ENCODE measurements around the gene NCAM2.

Gene NCAM2

GRCh38 chr21:21406921-21407320, 408.7 kb downstream of the NCAM2 start:
- Histone ChIP-seq H3K27ac (ENCODE audit: low read length) (no peak overlapping the region), H3K27me3 (ENCODE audit: control insufficient read depth, insufficient read depth, low read length) (no peaks in the 10 kb centered on the region), H3K4me3 (ENCODE audit: low read length) (no peak overlapping the region), H3K9me3 (ENCODE audit: control insufficient read depth, low read depth, low read length) (peaks cover 9% of the 10 kb centered on the region), H3K36me3 (ENCODE audit: control insufficient read depth, low read depth, low read length) (no peaks in the 10 kb centered on the region), H3K4me1 (ENCODE audit: control insufficient read depth, low read depth, low read length) (no peaks in the 10 kb centered on the region), H3K9ac (ENCODE audit: low read length) (no peak overlapping the region)

- no peak overlapping the region for H3K4me3 ChIP-seq (ENCODE audit: low read length)
- no peaks in the 10 kb centered on the region for H3K9me3 ChIP-seq (ENCODE audit: control insufficient read depth, low read depth, low read length)
- no peaks in the 10 kb centered on the region for H3K27me3 ChIP-seq (ENCODE audit: control insufficient read depth, insufficient read depth, low read length)
- no peak overlapping the region for H3K9ac ChIP-seq (ENCODE audit: low read length)
- H3K4me1 ChIP-seq (ENCODE audit: control insufficient read depth, low read depth, low read length) = no peaks in the 10 kb centered on the region
- no peaks in the 10 kb centered on the region for H3K36me3 ChIP-seq (ENCODE audit: control insufficient read depth, low read depth, low read length)
- H3K27ac ChIP-seq (ENCODE audit: low read length) = no peak overlapping the region
Observed at GRCh38 chr21:21412096-21412495, 413.9 kb downstream of the NCAM2 start.

- Histone ChIP-seq H3K27ac (ENCODE audit: low read length) (no peak overlapping the region), H3K9me3 (ENCODE audit: control insufficient read depth, low read depth, low read length) (no peaks in the 10 kb centered on the region), H3K9ac (ENCODE audit: low read length) (no peak overlapping the region), H3K36me3 (ENCODE audit: control insufficient read depth, low read depth, low read length) (no peaks in the 10 kb centered on the region), H3K4me1 (ENCODE audit: control insufficient read depth, low read depth, low read length) (no peaks in the 10 kb centered on the region), H3K27me3 (ENCODE audit: control insufficient read depth, insufficient read depth, low read length) (no peaks in the 10 kb centered on the region), H3K4me3 (ENCODE audit: low read length) (no peak overlapping the region)
Observed at GRCh38 chr21:21415741-21416140, 417.5 kb downstream of the NCAM2 start.

- H3K27me3 ChIP-seq (ENCODE audit: control insufficient read depth, insufficient read depth, low read length) = no peaks in the 10 kb centered on the region
- no peak overlapping the region for H3K9ac ChIP-seq (ENCODE audit: low read length)
- no peaks in the 10 kb centered on the region for H3K36me3 ChIP-seq (ENCODE audit: control insufficient read depth, low read depth, low read length)
- no peak overlapping the region for H3K4me3 ChIP-seq (ENCODE audit: low read length)
- H3K27ac ChIP-seq (ENCODE audit: low read length) = no peak overlapping the region
- no peaks in the 10 kb centered on the region for H3K9me3 ChIP-seq (ENCODE audit: control insufficient read depth, low read depth, low read length)
- no peaks in the 10 kb centered on the region for H3K4me1 ChIP-seq (ENCODE audit: control insufficient read depth, low read depth, low read length)
Observed at GRCh38 chr21:21434944-21435343, 436.7 kb downstream of the NCAM2 start.

- Histone ChIP-seq H3K27ac (ENCODE audit: low read length) (no peak overlapping the region), H3K9me3 (ENCODE audit: control insufficient read depth, low read depth, low read length) (no peaks in the 10 kb centered on the region), H3K9ac (ENCODE audit: low read length) (no peak overlapping the region), H3K4me3 (ENCODE audit: low read length) (no peak overlapping the region), H3K36me3 (ENCODE audit: control insufficient read depth, low read depth, low read length) (no peaks in the 10 kb centered on the region), H3K27me3 (ENCODE audit: control insufficient read depth, insufficient read depth, low read length) (no peaks in the 10 kb centered on the region), H3K4me1 (ENCODE audit: control insufficient read depth, low read depth, low read length) (no peaks in the 10 kb centered on the region)
Observed at GRCh38 chr21:21436012-21436534, 437.9 kb downstream of the NCAM2 start.

- Histone ChIP-seq H3K27ac (ENCODE audit: low read length) (no peak overlapping the region), H3K9me3 (ENCODE audit: control insufficient read depth, low read depth, low read length) (no peaks in the 10 kb centered on the region), H3K27me3 (ENCODE audit: control insufficient read depth, insufficient read depth, low read length) (no peaks in the 10 kb centered on the region), H3K36me3 (ENCODE audit: control insufficient read depth, low read depth, low read length) (no peaks in the 10 kb centered on the region), H3K9ac (ENCODE audit: low read length) (no peak overlapping the region), H3K4me3 (ENCODE audit: low read length) (no peak overlapping the region), H3K4me1 (ENCODE audit: control insufficient read depth, low read depth, low read length) (no peaks in the 10 kb centered on the region)
Observed at GRCh38 chr21:21439761-21440160, 441.6 kb downstream of the NCAM2 start.

- H3K9me3 ChIP-seq (ENCODE audit: control insufficient read depth, low read depth, low read length) = no peaks in the 10 kb centered on the region
- no peaks in the 10 kb centered on the region for H3K4me1 ChIP-seq (ENCODE audit: control insufficient read depth, low read depth, low read length)
- H3K9ac ChIP-seq (ENCODE audit: low read length) = no peak overlapping the region
- H3K36me3 ChIP-seq (ENCODE audit: control insufficient read depth, low read depth, low read length) = no peaks in the 10 kb centered on the region
- H3K4me3 ChIP-seq (ENCODE audit: low read length) = no peak overlapping the region
- no peak overlapping the region for H3K27ac ChIP-seq (ENCODE audit: low read length)
- H3K27me3 ChIP-seq (ENCODE audit: control insufficient read depth, insufficient read depth, low read length) = no peaks in the 10 kb centered on the region
Observed at GRCh38 chr21:21457077-21457476, 458.9 kb downstream of the NCAM2 start.

GRCh38 chr21:21458124-21458631, 460.0 kb downstream of the NCAM2 start:
- Histone ChIP-seq H3K27ac (ENCODE audit: low read length) (no peak overlapping the region), H3K4me3 (ENCODE audit: low read length) (no peak overlapping the region), H3K27me3 (ENCODE audit: control insufficient read depth, insufficient read depth, low read length) (no peaks in the 10 kb centered on the region), H3K4me1 (ENCODE audit: control insufficient read depth, low read depth, low read length) (no peaks in the 10 kb centered on the region), H3K36me3 (ENCODE audit: control insufficient read depth, low read depth, low read length) (no peaks in the 10 kb centered on the region), H3K9ac (ENCODE audit: low read length) (no peak overlapping the region), H3K9me3 (ENCODE audit: control insufficient read depth, low read depth, low read length) (no peaks in the 10 kb centered on the region)

GRCh38 chr21:21460979-21461378, 462.8 kb downstream of the NCAM2 start:
- H3K36me3 ChIP-seq (ENCODE audit: control insufficient read depth, low read depth, low read length) = no peaks in the 10 kb centered on the region
- no peaks in the 10 kb centered on the region for H3K27me3 ChIP-seq (ENCODE audit: control insufficient read depth, insufficient read depth, low read length)
- no peak overlapping the region for H3K4me3 ChIP-seq (ENCODE audit: low read length)
- no peaks in the 10 kb centered on the region for H3K9me3 ChIP-seq (ENCODE audit: control insufficient read depth, low read depth, low read length)
- no peak overlapping the region for H3K27ac ChIP-seq (ENCODE audit: low read length)
- no peak overlapping the region for H3K9ac ChIP-seq (ENCODE audit: low read length)
- no peaks in the 10 kb centered on the region for H3K4me1 ChIP-seq (ENCODE audit: control insufficient read depth, low read depth, low read length)

GRCh38 chr21:21463456-21463855, 465.2 kb downstream of the NCAM2 start:
- Histone ChIP-seq H3K27ac (ENCODE audit: low read length) (no peak overlapping the region), H3K27me3 (ENCODE audit: control insufficient read depth, insufficient read depth, low read length) (no peaks in the 10 kb centered on the region), H3K4me1 (ENCODE audit: control insufficient read depth, low read depth, low read length) (no peaks in the 10 kb centered on the region), H3K36me3 (ENCODE audit: control insufficient read depth, low read depth, low read length) (no peaks in the 10 kb centered on the region), H3K9ac (ENCODE audit: low read length) (no peak overlapping the region), H3K9me3 (ENCODE audit: control insufficient read depth, low read depth, low read length) (no peaks in the 10 kb centered on the region), H3K4me3 (ENCODE audit: low read length) (no peak overlapping the region)

- Histone ChIP-seq H3K4me1 (ENCODE audit: control insufficient read depth, low read depth, low read length) (no peaks in the 10 kb centered on the region), H3K36me3 (ENCODE audit: control insufficient read depth, low read depth, low read length) (no peaks in the 10 kb centered on the region), H3K4me3 (ENCODE audit: low read length) (no peak overlapping the region), H3K9me3 (ENCODE audit: control insufficient read depth, low read depth, low read length) (no peaks in the 10 kb centered on the region), H3K27me3 (ENCODE audit: control insufficient read depth, insufficient read depth, low read length) (no peaks in the 10 kb centered on the region), H3K9ac (ENCODE audit: low read length) (no peak overlapping the region), H3K27ac (ENCODE audit: low read length) (no peak overlapping the region)
Observed at GRCh38 chr21:21464684-21465083, 466.5 kb downstream of the NCAM2 start.

GRCh38 chr21:21466752-21467151, 468.5 kb downstream of the NCAM2 start:
- Histone ChIP-seq H3K36me3 (ENCODE audit: control insufficient read depth, low read depth, low read length) (no peaks in the 10 kb centered on the region), H3K4me3 (ENCODE audit: low read length) (no peak overlapping the region), H3K27ac (ENCODE audit: low read length) (no peak overlapping the region), H3K27me3 (ENCODE audit: control insufficient read depth, insufficient read depth, low read length) (no peaks in the 10 kb centered on the region), H3K4me1 (ENCODE audit: control insufficient read depth, low read depth, low read length) (no peaks in the 10 kb centered on the region), H3K9me3 (ENCODE audit: control insufficient read depth, low read depth, low read length) (no peaks in the 10 kb centered on the region), H3K9ac (ENCODE audit: low read length) (no peak overlapping the region)
